ENCODE measurements around the gene TMEM18. TPM values are rescaled to one million over a fixed set of nuclear protein-coding genes. Genes with fewer than 3 reads are reported as not detected.

The TMEM18 gene
- total and polyA plus RNA-seq, 2 of the 4 experiments (the other 2 are of a cell fraction) = 15.2 to 30.2 TPM

- H2AK5ac ChIP-seq (ENCODE audit: low read depth, low read length) = no peak overlapping the region
- POLR2A ChIA-PET (ENCODE audit: unreplicated experiment) = no interaction called here
- no peak overlapping the region for H4K5ac ChIP-seq (ENCODE audit: low read depth, low read length)
- H4K8ac ChIP-seq (ENCODE audit: low read depth in 2 of 2, low read length in 2 of 2) = no peak overlapping the region
- H3K36me3 ChIP-seq (ENCODE audit: control insufficient read depth, insufficient read depth, low read length) = peaks cover 17% of the 10 kb centered on the region
- no peak overlapping the region for H3K4ac ChIP-seq (ENCODE audit: low read depth, low read length)
- peaks cover 23% of the 10 kb centered on the region for H3K4me1 ChIP-seq (ENCODE audit: control insufficient read depth, insufficient read depth, low read length)
- ATAC-seq (ENCODE audit: low read depth) (no peak), DNase-seq (no peak)
- H4K91ac ChIP-seq (ENCODE audit: insufficient read depth, low read depth, low read length) = no peak overlapping the region
- TF ChIP-seq RCOR1 (IDR thresholded peaks at IDR 0.05; ENCODE audit: insufficient replicate concordance, low read length) (no peak), RFX5 (IDR thresholded peaks at IDR 0.05; ENCODE audit: low read depth, low read length) (no peak), NFE2L2 (IDR thresholded peaks at IDR 0.05; ENCODE audit: low read depth, low read length) (no peak)
- no TSS peak for BruUV-seq (replicated peaks)
- intact Hi-C loops (cut with micrococcal nuclease) (no loop called here), in situ Hi-C loops (cut with MboI; ENCODE audit: low sequenced_read_pairs) (loop anchor here (10.0 kb wide), 1 partner anchor 1144 kb away; no protein-coding TSS in a partner anchor), dilution Hi-C loops (cut with HindIII; ENCODE audit: low sequenced_read_pairs, unreplicated experiment) (no loop called here)
- H3K4me3 ChIP-seq (ENCODE audit: insufficient read depth, low read depth, low read length) = no peak overlapping the region
- no peak overlapping the region for H3K56ac ChIP-seq (ENCODE audit: extremely low read depth, insufficient read depth, low read length)
- H3K27me3 ChIP-seq (ENCODE audit: control insufficient read depth, insufficient read depth, low read length) = no peaks in the 10 kb centered on the region
- no peak overlapping the region for H3K18ac ChIP-seq (ENCODE audit: low read depth, low read length)
- H3K23ac ChIP-seq (ENCODE audit: low read depth, low read length) = no peak overlapping the region
- H3K9me3 ChIP-seq (ENCODE audit: control insufficient read depth, insufficient read depth, low read length) = no peaks in the 10 kb centered on the region; the same call in 1 of the 2 replicates
- no peak overlapping the region for H3K4me2 ChIP-seq (ENCODE audit: low read depth, low read length)
- 91% methylated on average over 4 of the region's 9 CpGs; no CpG with 5 or more reads in 1 of the 2 experiments for WGBS, 2 experiments (ENCODE audit: extremely low coverage in 2 of 2, insufficient read length in 1 of 2)
- no peak overlapping the region for H3K27ac ChIP-seq (ENCODE audit: insufficient read depth, low read length)
- no peak overlapping the region for H2BK15ac ChIP-seq (ENCODE audit: low read depth, low read length)
- H2AFZ ChIP-seq (replicated peaks; ENCODE audit: low read length, poor library complexity) = no peak overlapping the region
- H2BK20ac ChIP-seq (ENCODE audit: low read depth, low read length) = no peak overlapping the region
- peaks cover 21% of the 10 kb centered on the region for H3K9me1 ChIP-seq (ENCODE audit: insufficient read depth, low read length)
- no peak overlapping the region for H3K9ac ChIP-seq (ENCODE audit: low read depth, low read length)
- no peak overlapping the region for H2AK9ac ChIP-seq (replicated peaks; ENCODE audit: low read depth, low read length, poor library complexity)
- no peaks in the 10 kb centered on the region; the same call in 1 of the 2 replicates for H4K20me1 ChIP-seq (ENCODE audit: insufficient read depth, low read length)
- H3K14ac ChIP-seq (replicated peaks; ENCODE audit: low read depth, low read length) = no peak overlapping the region
- no peak overlapping the region for H2BK120ac ChIP-seq (ENCODE audit: low read depth, low read length)
- no peak overlapping the region for H2BK5ac ChIP-seq (ENCODE audit: low read depth, low read length, poor library complexity, severe bottlenecking)
- peaks cover 26 to 49% of the 10 kb centered on the region in 2 experiments for H3K79me1 ChIP-seq (ENCODE audit: low read depth in 1 of 2, low read length in 2 of 2)
- CTCF ChIA-PET = no interaction called here
These were observed 6.1 kb downstream of the TMEM18 start for GRCh38 chr2:671072-671471.

Data from IMR-90 (cell line).